ENCODE measurements around the gene SERP2. TPM values are rescaled to one million over a fixed set of nuclear protein-coding genes. Genes with fewer than 3 reads are reported as not detected.

SERP2 gene
- total RNA-seq, 2 donors from 2014 or later = 1.6 to 5.2 TPM

- intact Hi-C loops (cut with DNase I) = no loop called here
- H3K9me3 ChIP-seq = no peaks in the 10 kb centered on the region
- no peak overlapping the region for H3K4me3 ChIP-seq
- DNase-seq = no peak
- no peaks in the 10 kb centered on the region for H3K27me3 ChIP-seq
- H3K4me1 ChIP-seq = no peaks in the 10 kb centered on the region
- H3K36me3 ChIP-seq (replicated peaks in 1 of 2; ENCODE audit: insufficient read depth in 1 of 2, low read depth in 2 of 2) = no peaks in the 10 kb centered on the region
- no peak for ATAC-seq
- no peak for TF ChIP-seq POLR2A (IDR thresholded peaks at IDR 0.05)
- TF ChIP-seq, protein P1, sequence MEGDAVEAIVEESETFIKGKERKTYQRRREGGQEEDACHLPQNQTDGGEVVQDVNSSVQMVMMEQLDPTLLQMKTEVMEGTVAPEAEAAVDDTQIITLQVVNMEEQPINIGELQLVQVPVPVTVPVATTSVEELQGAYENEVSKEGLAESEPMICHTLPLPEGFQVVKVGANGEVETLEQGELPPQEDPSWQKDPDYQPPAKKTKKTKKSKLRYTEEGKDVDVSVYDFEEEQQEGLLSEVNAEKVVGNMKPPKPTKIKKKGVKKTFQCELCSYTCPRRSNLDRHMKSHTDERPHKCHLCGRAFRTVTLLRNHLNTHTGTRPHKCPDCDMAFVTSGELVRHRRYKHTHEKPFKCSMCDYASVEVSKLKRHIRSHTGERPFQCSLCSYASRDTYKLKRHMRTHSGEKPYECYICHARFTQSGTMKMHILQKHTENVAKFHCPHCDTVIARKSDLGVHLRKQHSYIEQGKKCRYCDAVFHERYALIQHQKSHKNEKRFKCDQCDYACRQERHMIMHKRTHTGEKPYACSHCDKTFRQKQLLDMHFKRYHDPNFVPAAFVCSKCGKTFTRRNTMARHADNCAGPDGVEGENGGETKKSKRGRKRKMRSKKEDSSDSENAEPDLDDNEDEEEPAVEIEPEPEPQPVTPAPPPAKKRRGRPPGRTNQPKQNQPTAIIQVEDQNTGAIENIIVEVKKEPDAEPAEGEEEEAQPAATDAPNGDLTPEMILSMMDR (IDR thresholded peaks at IDR 0.05) = no peak
- no peak overlapping the region for H3K27ac ChIP-seq
- WGBS, 2 donors = 75 to 79% methylated on average over 8 of the region's 8 CpGs
Observed at GRCh38 chr13:44395976-44396694, 22.5 kb downstream of the SERP2 start.

- Histone ChIP-seq H3K4me3 (no peak overlapping the region), H3K4me1 (no peaks in the 10 kb centered on the region), H3K27me3 (no peaks in the 10 kb centered on the region), H3K36me3 (replicated peaks in 1 of 2; ENCODE audit: insufficient read depth in 1 of 2, low read depth in 2 of 2) (no peaks in the 10 kb centered on the region), H3K9me3 (no peaks in the 10 kb centered on the region), H3K27ac (no peak overlapping the region)
- DNase-seq (no peak), ATAC-seq (no peak)
- TF ChIP-seq POLR2A (IDR thresholded peaks at IDR 0.05) = no peak
- TF ChIP-seq, protein P1 (IDR thresholded peaks at IDR 0.05) = no peak
- WGBS, 2 donors = 75 to 76% methylated on average over 26 of the region's 26 CpGs
- intact Hi-C loops (cut with DNase I) = no loop called here
Observed at GRCh38 chr13:44396701-44397580, 23.3 kb downstream of the SERP2 start.

DNA sequence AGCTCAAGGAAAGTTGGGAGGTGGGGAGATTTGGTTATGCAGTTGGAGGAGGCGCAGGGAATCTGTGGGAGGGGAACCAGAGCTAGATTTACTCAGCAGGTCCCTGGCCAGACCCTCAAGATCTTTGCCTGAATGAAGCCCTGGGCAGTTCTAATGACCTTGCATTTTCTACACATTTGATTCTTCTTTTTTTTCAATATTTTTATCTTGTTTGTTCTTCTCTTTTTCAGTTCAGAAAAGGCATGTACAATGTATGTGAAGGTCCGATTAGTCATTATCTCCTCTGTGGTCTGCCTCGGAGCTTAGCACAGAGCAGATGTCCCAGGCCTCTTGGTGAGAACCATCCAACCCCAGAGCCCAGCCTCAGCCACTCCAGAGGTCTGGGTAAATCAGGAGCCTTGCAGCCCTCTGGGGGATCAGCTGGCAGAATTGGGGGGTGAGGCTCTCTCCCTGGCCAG is 24.2 kb downstream of the SERP2 start:
- Histone ChIP-seq H3K27me3 (no peaks in the 10 kb centered on the region), H3K4me1 (no peaks in the 10 kb centered on the region), H3K9me3 (no peaks in the 10 kb centered on the region), H3K27ac (no peak overlapping the region), H3K36me3 (replicated peaks in 1 of 2; ENCODE audit: insufficient read depth in 1 of 2, low read depth in 2 of 2) (no peaks in the 10 kb centered on the region), H3K4me3 (no peak overlapping the region)
- no peak for DNase-seq
- intact Hi-C loops (cut with DNase I) = no loop called here
- ATAC-seq = no peak
- 74 to 85% methylated on average over 3 of the region's 3 CpGs for WGBS, 2 donors
- TF ChIP-seq, protein P1 (IDR thresholded peaks at IDR 0.05) = no peak
- TF ChIP-seq POLR2A (IDR thresholded peaks at IDR 0.05) = no peak

- WGBS, 2 donors = 70 to 73% methylated on average over 3 of the region's 3 CpGs
- DNase-seq (no peak), ATAC-seq (no peak)
- H3K27me3 ChIP-seq = no peaks in the 10 kb centered on the region
- H3K36me3 ChIP-seq (replicated peaks in 1 of 2; ENCODE audit: insufficient read depth in 1 of 2, low read depth in 2 of 2) = no peaks in the 10 kb centered on the region
- TF ChIP-seq POLR2A (IDR thresholded peaks at IDR 0.05) = no peak
- TF ChIP-seq, protein P1 (IDR thresholded peaks at IDR 0.05) = no peak
- no peak overlapping the region for H3K27ac ChIP-seq
- H3K4me1 ChIP-seq = peaks cover 6% of the 10 kb centered on the region
- H3K9me3 ChIP-seq = no peaks in the 10 kb centered on the region
- no peak overlapping the region for H3K4me3 ChIP-seq
- intact Hi-C loops (cut with DNase I) = no loop called here
Observed at GRCh38 chr13:44398606-44399005, 25.0 kb downstream of the SERP2 start.
